ENCODE measurements around the gene TMEM132C.
"Not testable (repeated sequence)": the region's sequence is repeated elsewhere in the genome, so short reads cannot be mapped to it uniquely, and the experiment has no call there.

TMEM132C gene

GRCh38 chr12:128483526-128484255, 216.7 kb downstream of the TMEM132C start:
- no peak overlapping the region for H3K27ac ChIP-seq (ENCODE audit: low read depth, low read length)
- H3K4me3 ChIP-seq (ENCODE audit: low read depth in 1 of 5, low read length in 5 of 5) = no peak overlapping the region
- H3K36me3 ChIP-seq (ENCODE audit: control insufficient read depth in 5 of 5, insufficient read depth in 5 of 5, low read length in 5 of 5) = no peaks in the 10 kb centered on the region
- no peaks in the 10 kb centered on the region for H3K9me3 ChIP-seq (ENCODE audit: control insufficient read depth in 5 of 5, low read length in 5 of 5)
- H3K9ac ChIP-seq (ENCODE audit: low read length in 5 of 5) = no peak overlapping the region
- no peaks in the 10 kb centered on the region for H3K27me3 ChIP-seq (ENCODE audit: control insufficient read depth in 5 of 5, insufficient read depth in 4 of 5, low read length in 5 of 5)
- peaks cover 0 to 35% (median 28%) of the 10 kb centered on the region in 5 donors for H3K4me1 ChIP-seq (ENCODE audit: control insufficient read depth in 5 of 5, insufficient read depth in 5 of 5, low read length in 5 of 5)

- H3K9me3 ChIP-seq (ENCODE audit: control insufficient read depth in 5 of 5, low read length in 5 of 5) = peaks cover 0 to 11% (median 0%) of the 10 kb centered on the region in 5 donors
- not testable (repeated sequence) for H3K27ac ChIP-seq (ENCODE audit: low read depth, low read length); H3K4me3 ChIP-seq (ENCODE audit: low read depth in 1 of 5, low read length in 5 of 5); H3K4me1 ChIP-seq (ENCODE audit: control insufficient read depth in 5 of 5, insufficient read depth in 5 of 5, low read length in 5 of 5); H3K36me3 ChIP-seq (ENCODE audit: control insufficient read depth in 5 of 5, insufficient read depth in 5 of 5, low read length in 5 of 5); H3K9ac ChIP-seq (ENCODE audit: low read length in 5 of 5); H3K27me3 ChIP-seq (ENCODE audit: control insufficient read depth in 5 of 5, insufficient read depth in 4 of 5, low read length in 5 of 5)
These were observed 230.4 kb downstream of the TMEM132C start for GRCh38 chr12:128497376-128497775.

- Histone ChIP-seq H3K4me3 (ENCODE audit: low read depth in 1 of 5, low read length in 5 of 5) (no peak overlapping the region), H3K9me3 (ENCODE audit: control insufficient read depth in 5 of 5, low read length in 5 of 5) (peaks cover 0 to 22% (median 0%) of the 10 kb centered on the region in 5 donors), H3K9ac (ENCODE audit: low read length in 5 of 5) (no peak overlapping the region), H3K4me1 (ENCODE audit: control insufficient read depth in 5 of 5, insufficient read depth in 5 of 5, low read length in 5 of 5) (no peaks in the 10 kb centered on the region), H3K27me3 (ENCODE audit: control insufficient read depth in 5 of 5, insufficient read depth in 4 of 5, low read length in 5 of 5) (no peaks in the 10 kb centered on the region), H3K27ac (ENCODE audit: low read depth, low read length) (no peak overlapping the region), H3K36me3 (ENCODE audit: control insufficient read depth in 5 of 5, insufficient read depth in 5 of 5, low read length in 5 of 5) (peaks cover 0 to 3% (median 0%) of the 10 kb centered on the region in 5 donors)
These were observed 240.5 kb downstream of the TMEM132C start for GRCh38 chr12:128507470-128507869.

GRCh38 chr12:128509170-128509569, 242.2 kb downstream of the TMEM132C start:
- H3K9ac ChIP-seq (ENCODE audit: low read length in 5 of 5) = no peak overlapping the region

GRCh38 chr12:128510511-128510910, 243.5 kb downstream of the TMEM132C start:
- Histone ChIP-seq H3K9me3 (ENCODE audit: control insufficient read depth in 5 of 5, low read length in 5 of 5) (peaks cover 0 to 18% (median 4%) of the 10 kb centered on the region in 5 donors), H3K27ac (ENCODE audit: low read depth, low read length) (no peak overlapping the region), H3K4me1 (ENCODE audit: control insufficient read depth in 5 of 5, insufficient read depth in 5 of 5, low read length in 5 of 5) (peaks cover 0 to 7% (median 0%) of the 10 kb centered on the region in 5 donors), H3K27me3 (ENCODE audit: control insufficient read depth in 5 of 5, insufficient read depth in 4 of 5, low read length in 5 of 5) (no peaks in the 10 kb centered on the region), H3K36me3 (ENCODE audit: control insufficient read depth in 5 of 5, insufficient read depth in 5 of 5, low read length in 5 of 5) (peaks cover 0 to 3% (median 0%) of the 10 kb centered on the region in 5 donors), H3K4me3 (ENCODE audit: low read depth in 1 of 5, low read length in 5 of 5) (no peak overlapping the region), H3K9ac (ENCODE audit: low read length in 5 of 5) (no peak overlapping the region)

More at GRCh38 chr12:128509170-128509569, 242.2 kb downstream of the TMEM132C start:
- Histone ChIP-seq H3K4me1 (ENCODE audit: control insufficient read depth in 5 of 5, insufficient read depth in 5 of 5, low read length in 5 of 5) (peaks cover 0 to 7% (median 0%) of the 10 kb centered on the region in 5 donors), H3K36me3 (ENCODE audit: control insufficient read depth in 5 of 5, insufficient read depth in 5 of 5, low read length in 5 of 5) (peaks cover 0 to 3% (median 0%) of the 10 kb centered on the region in 5 donors), H3K27me3 (ENCODE audit: control insufficient read depth in 5 of 5, insufficient read depth in 4 of 5, low read length in 5 of 5) (no peaks in the 10 kb centered on the region), H3K4me3 (ENCODE audit: low read depth in 1 of 5, low read length in 5 of 5) (no peak overlapping the region), H3K27ac (ENCODE audit: low read depth, low read length) (no peak overlapping the region), H3K9me3 (ENCODE audit: control insufficient read depth in 5 of 5, low read length in 5 of 5) (peaks cover 0 to 19% (median 0%) of the 10 kb centered on the region in 5 donors)

GRCh38 chr12:128513331-128513730, 246.4 kb downstream of the TMEM132C start:
- H3K27ac ChIP-seq (ENCODE audit: low read depth, low read length) = no peak overlapping the region
- H3K36me3 ChIP-seq (ENCODE audit: control insufficient read depth in 5 of 5, insufficient read depth in 5 of 5, low read length in 5 of 5) = peaks cover 0 to under 1% (median 0%) of the 10 kb centered on the region in 5 donors

GRCh38 chr12:128513831-128514230, 246.9 kb downstream of the TMEM132C start:
- Histone ChIP-seq H3K27ac (ENCODE audit: low read depth, low read length) (no peak overlapping the region), H3K36me3 (ENCODE audit: control insufficient read depth in 5 of 5, insufficient read depth in 5 of 5, low read length in 5 of 5) (no peaks in the 10 kb centered on the region), H3K9me3 (ENCODE audit: control insufficient read depth in 5 of 5, low read length in 5 of 5) (peaks cover 0 to 10% (median 4%) of the 10 kb centered on the region in 5 donors), H3K9ac (ENCODE audit: low read length in 5 of 5) (no peak overlapping the region), H3K27me3 (ENCODE audit: control insufficient read depth in 5 of 5, insufficient read depth in 4 of 5, low read length in 5 of 5) (no peaks in the 10 kb centered on the region), H3K4me3 (ENCODE audit: low read depth in 1 of 5, low read length in 5 of 5) (no peak overlapping the region), H3K4me1 (ENCODE audit: control insufficient read depth in 5 of 5, insufficient read depth in 5 of 5, low read length in 5 of 5) (peaks cover 0 to 7% (median 0%) of the 10 kb centered on the region in 5 donors)

More at GRCh38 chr12:128513331-128513730, 246.4 kb downstream of the TMEM132C start:
- H3K4me1 ChIP-seq (ENCODE audit: control insufficient read depth in 5 of 5, insufficient read depth in 5 of 5, low read length in 5 of 5) = peaks cover 0 to 7% (median 0%) of the 10 kb centered on the region in 5 donors
- H3K27me3 ChIP-seq (ENCODE audit: control insufficient read depth in 5 of 5, insufficient read depth in 4 of 5, low read length in 5 of 5) = no peaks in the 10 kb centered on the region
- no peak overlapping the region for H3K9ac ChIP-seq (ENCODE audit: low read length in 5 of 5)
- peaks cover 0 to 10% (median 4%) of the 10 kb centered on the region in 5 donors for H3K9me3 ChIP-seq (ENCODE audit: control insufficient read depth in 5 of 5, low read length in 5 of 5)
- no peak overlapping the region for H3K4me3 ChIP-seq (ENCODE audit: low read depth in 1 of 5, low read length in 5 of 5)

GRCh38 chr12:128518644-128519043, 251.7 kb downstream of the TMEM132C start:
- H3K4me1 ChIP-seq (ENCODE audit: control insufficient read depth in 5 of 5, insufficient read depth in 5 of 5, low read length in 5 of 5) = peaks cover 0 to 5% (median 0%) of the 10 kb centered on the region in 5 donors
- H3K36me3 ChIP-seq (ENCODE audit: control insufficient read depth in 5 of 5, insufficient read depth in 5 of 5, low read length in 5 of 5) = no peaks in the 10 kb centered on the region
- no peak overlapping the region for H3K4me3 ChIP-seq (ENCODE audit: low read depth in 1 of 5, low read length in 5 of 5)
- no peak overlapping the region for H3K9ac ChIP-seq (ENCODE audit: low read length in 5 of 5)
- no peak overlapping the region for H3K27ac ChIP-seq (ENCODE audit: low read depth, low read length)
- H3K9me3 ChIP-seq (ENCODE audit: control insufficient read depth in 5 of 5, low read length in 5 of 5) = peaks cover 0 to 13% (median 5%) of the 10 kb centered on the region in 5 donors
- H3K27me3 ChIP-seq (ENCODE audit: control insufficient read depth in 5 of 5, insufficient read depth in 4 of 5, low read length in 5 of 5) = no peaks in the 10 kb centered on the region

- Histone ChIP-seq H3K36me3 (ENCODE audit: control insufficient read depth in 5 of 5, insufficient read depth in 5 of 5, low read length in 5 of 5) (no peaks in the 10 kb centered on the region), H3K9me3 (ENCODE audit: control insufficient read depth in 5 of 5, low read length in 5 of 5) (peaks cover 0 to 13% (median 5%) of the 10 kb centered on the region in 5 donors)
These were observed 252.5 kb downstream of the TMEM132C start for GRCh38 chr12:128519426-128519825.

GRCh38 chr12:128521981-128522380, 255.0 kb downstream of the TMEM132C start:
- Histone ChIP-seq H3K36me3 (ENCODE audit: control insufficient read depth in 5 of 5, insufficient read depth in 5 of 5, low read length in 5 of 5) (no peaks in the 10 kb centered on the region), H3K9ac (ENCODE audit: low read length in 5 of 5) (no peak overlapping the region), H3K4me1 (ENCODE audit: control insufficient read depth in 5 of 5, insufficient read depth in 5 of 5, low read length in 5 of 5) (no peaks in the 10 kb centered on the region), H3K4me3 (ENCODE audit: low read depth in 1 of 5, low read length in 5 of 5) (no peak overlapping the region), H3K9me3 (ENCODE audit: control insufficient read depth in 5 of 5, low read length in 5 of 5) (peaks cover 0 to 9% (median 0%) of the 10 kb centered on the region in 5 donors), H3K27ac (ENCODE audit: low read depth, low read length) (no peak overlapping the region), H3K27me3 (ENCODE audit: control insufficient read depth in 5 of 5, insufficient read depth in 4 of 5, low read length in 5 of 5) (no peaks in the 10 kb centered on the region)

More at GRCh38 chr12:128519426-128519825, 252.5 kb downstream of the TMEM132C start:
- Histone ChIP-seq H3K4me1 (ENCODE audit: control insufficient read depth in 5 of 5, insufficient read depth in 5 of 5, low read length in 5 of 5) (no peaks in the 10 kb centered on the region), H3K9ac (ENCODE audit: low read length in 5 of 5) (no peak overlapping the region), H3K27ac (ENCODE audit: low read depth, low read length) (no peak overlapping the region), H3K4me3 (ENCODE audit: low read depth in 1 of 5, low read length in 5 of 5) (no peak overlapping the region), H3K27me3 (ENCODE audit: control insufficient read depth in 5 of 5, insufficient read depth in 4 of 5, low read length in 5 of 5) (no peaks in the 10 kb centered on the region)
